Measurements from ENCODE around the gene BZW1. TPM values are rescaled to one million over a fixed set of nuclear protein-coding genes. Genes with fewer than 3 reads are reported as not detected.

The BZW1 gene
- total RNA-seq, 4 donors from 2014 or later = 204 to 317 (median 240) TPM

DNA sequence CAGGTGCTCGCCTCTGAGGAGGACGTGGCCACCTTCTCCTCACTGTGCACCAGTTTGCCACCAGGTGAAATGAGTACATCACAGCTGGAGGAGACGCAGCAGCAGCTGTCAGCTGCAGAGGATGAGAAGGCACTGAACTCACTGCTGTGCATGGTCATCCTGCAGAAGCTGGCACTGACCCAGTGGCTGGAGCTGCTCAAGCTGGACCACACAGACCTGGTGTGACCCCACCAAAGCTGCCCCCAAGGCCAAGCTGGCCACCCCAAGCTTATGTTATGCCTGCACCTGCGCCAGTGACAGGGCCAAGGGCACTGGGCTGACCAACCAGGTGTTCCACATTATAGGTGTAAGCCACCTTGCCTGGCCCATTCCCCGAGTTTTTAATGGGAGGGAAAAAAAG lies 33.5 kb downstream of the BZW1 start:
- H3K27ac ChIP-seq = no peak overlapping the region
- no peak for TF ChIP-seq POLR2A (IDR thresholded peaks at IDR 0.05)
- TF ChIP-seq CTCF (IDR thresholded peaks at IDR 0.05 in 4 of 5, conservative IDR thresholded peaks at IDR 0.05 in 1 of 5) = no peak
- no peak overlapping the region for H3K4me3 ChIP-seq
- H3K36me3 ChIP-seq = no peaks in the 10 kb centered on the region
- ATAC-seq (no peak), DNase-seq (no peak)
- H3K27me3 ChIP-seq = no peaks in the 10 kb centered on the region
- intact Hi-C loops (cut with DNase I; ENCODE audit: low total_unique reads) = no loop called here
- in situ Hi-C loops (cut with MboI; ENCODE audit: low sequenced_read_pairs in 4 of 4) = no loop called here
- H3K9me3 ChIP-seq = no peaks in the 10 kb centered on the region
- H3K4me1 ChIP-seq = no peaks in the 10 kb centered on the region

DNA sequence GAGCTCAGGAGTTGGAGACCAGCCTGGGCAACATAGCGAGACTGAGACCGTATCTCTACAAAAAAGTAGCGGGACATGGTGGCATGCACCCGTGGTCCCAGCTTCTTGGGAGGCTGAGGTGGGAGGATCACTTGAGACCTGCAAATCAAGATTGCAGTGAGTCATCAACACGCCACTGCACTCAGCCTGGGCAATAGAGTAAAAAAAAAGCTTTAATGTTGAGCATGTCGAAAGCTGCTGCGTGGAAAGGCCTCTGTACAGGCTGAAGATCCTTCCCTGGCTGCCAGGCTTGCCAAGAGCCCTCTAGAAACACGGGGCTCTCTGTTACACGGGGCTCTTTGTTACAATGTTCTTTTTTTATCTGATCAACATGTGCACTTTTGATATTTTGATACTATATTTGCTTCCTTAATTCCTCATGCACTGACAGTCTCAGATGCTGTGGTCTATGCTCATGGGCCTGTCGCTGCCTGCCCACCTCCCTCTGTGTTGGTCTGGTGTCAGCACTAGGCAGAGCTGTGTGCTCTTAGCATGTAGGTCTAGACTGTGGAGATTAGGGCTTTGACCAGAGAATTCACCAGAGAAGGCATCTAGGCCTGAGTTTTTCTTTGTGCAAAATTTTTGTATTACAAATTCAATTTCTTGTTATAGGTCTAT lies 34.1 kb downstream of the BZW1 start:
- Histone ChIP-seq H3K27me3 (no peaks in the 10 kb centered on the region), H3K4me1 (no peaks in the 10 kb centered on the region), H3K9me3 (no peaks in the 10 kb centered on the region), H3K36me3 (peaks cover 0 to 3% of the 10 kb centered on the region in 2 donors), H3K27ac (no peak overlapping the region), H3K4me3 (no peak overlapping the region)
- TF ChIP-seq POLR2A (IDR thresholded peaks at IDR 0.05) = no peak
- no peak for TF ChIP-seq CTCF (IDR thresholded peaks at IDR 0.05 in 4 of 5, conservative IDR thresholded peaks at IDR 0.05 in 1 of 5)
- ATAC-seq (no peak), DNase-seq (no peak)
- in situ Hi-C loops (cut with MboI; ENCODE audit: low sequenced_read_pairs in 4 of 4) (no loop called here), intact Hi-C loops (cut with DNase I; ENCODE audit: low total_unique reads) (no loop called here)

DNA sequence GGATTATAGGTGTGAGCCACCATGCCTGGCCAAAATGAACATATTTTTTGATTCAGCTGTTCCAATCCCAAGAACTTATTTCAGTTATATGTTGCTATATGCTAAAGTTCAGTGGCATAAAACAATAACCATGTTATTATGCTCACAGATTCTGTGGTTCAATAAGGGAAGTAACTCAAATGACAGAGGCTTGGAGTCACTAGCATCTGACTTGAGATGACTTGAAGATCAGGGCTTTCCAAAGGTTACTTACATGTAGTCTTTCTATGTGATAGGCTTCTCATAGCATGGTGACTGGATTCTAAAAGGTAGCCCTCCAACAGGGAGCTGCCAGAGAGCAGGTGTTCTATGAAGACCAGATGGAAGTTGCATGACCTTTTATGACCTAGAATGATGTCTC lies 35.6 kb downstream of the BZW1 start:
- ATAC-seq = no peak

DNA sequence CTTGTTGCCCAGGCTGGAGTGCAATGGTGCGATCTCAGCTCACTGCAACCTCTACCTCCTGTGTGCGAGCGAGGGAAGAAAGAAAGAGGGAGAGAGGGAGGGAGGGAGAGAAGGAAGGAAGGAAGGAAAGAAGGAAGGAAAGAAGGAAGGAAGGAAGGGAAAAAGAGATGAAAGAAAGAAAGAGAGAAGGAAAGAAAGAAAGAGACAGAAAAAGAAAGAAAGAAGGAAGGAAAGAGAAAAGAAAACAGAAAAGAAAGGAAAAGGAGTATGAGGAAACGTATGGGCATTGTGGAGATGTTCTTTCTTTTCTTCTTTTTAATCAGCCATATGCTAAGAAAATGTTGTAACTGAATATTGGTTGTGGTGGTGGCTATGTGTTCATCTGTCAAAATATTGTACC lies 36.2 kb downstream of the BZW1 start:
- intact Hi-C loops (cut with DNase I; ENCODE audit: low total_unique reads) = no loop called here

More for the DNA sequence above, 35.6 kb downstream of the BZW1 start:
- in situ Hi-C loops (cut with MboI; ENCODE audit: low sequenced_read_pairs in 4 of 4) (no loop called here), intact Hi-C loops (cut with DNase I; ENCODE audit: low total_unique reads) (no loop called here)
- Histone ChIP-seq H3K36me3 (peaks cover 0 to 17% of the 10 kb centered on the region in 2 donors), H3K9me3 (no peaks in the 10 kb centered on the region), H3K27me3 (no peaks in the 10 kb centered on the region), H3K4me1 (no peaks in the 10 kb centered on the region), H3K4me3 (no peak overlapping the region), H3K27ac (no peak overlapping the region)
- no peak for TF ChIP-seq POLR2A (IDR thresholded peaks at IDR 0.05)
- TF ChIP-seq CTCF (IDR thresholded peaks at IDR 0.05 in 4 of 5, conservative IDR thresholded peaks at IDR 0.05 in 1 of 5) = no peak
- no peak for DNase-seq

More for the DNA sequence above, 36.2 kb downstream of the BZW1 start:
- in situ Hi-C loops (cut with MboI; ENCODE audit: low sequenced_read_pairs in 4 of 4) = no loop called here
- H3K4me1 ChIP-seq = no peaks in the 10 kb centered on the region
- H3K36me3 ChIP-seq = peaks cover 5 to 24% of the 10 kb centered on the region in 2 donors
- H3K27me3 ChIP-seq = no peaks in the 10 kb centered on the region
- no peak overlapping the region for H3K4me3 ChIP-seq
- H3K27ac ChIP-seq = no peak overlapping the region
- no peak for ATAC-seq
- H3K9me3 ChIP-seq = no peaks in the 10 kb centered on the region
- DNase-seq = no peak
- TF ChIP-seq POLR2A (IDR thresholded peaks at IDR 0.05) (no peak), CTCF (IDR thresholded peaks at IDR 0.05 in 4 of 5, conservative IDR thresholded peaks at IDR 0.05 in 1 of 5) (no peak)
